Natural killer cell (primary cell): ENCODE results near the gene DUOXA2. TPM values are rescaled to one million over a fixed set of nuclear protein-coding genes. Genes with fewer than 3 reads are reported as not detected.

ENCODE experiments used
- ATAC-seq, 3 donors: fragments of 150-1000 bp in 2 of 3; fragments of 200-7000 bp in 1 of 3; cut with Tn5 transposase; 1 replicate in 1 of 3; 2 replicates in 2 of 3; pipeline ENCODE4 v1.10.0; 2021; ENCODE audit warnings: mild to moderate bottlenecking in 2 of 3, moderate library complexity in 2 of 3
- DNase-seq, 2 donors: peaks; one replicate each; pipeline versions ENCODE4 v3.0.0 to v3.0.0-alpha.2; 2013 to 2021; ENCODE audit warnings: mixed read lengths in 1 of 2
- H3K27ac ChIP-seq: one replicate; pipeline ENCODE4 v1.5.1; 2013; ENCODE audit warnings: mild to moderate bottlenecking, low read length
- H3K27me3 ChIP-seq: one replicate; pipeline ENCODE4 v1.6.1; 2013; ENCODE audit warnings: low read length; ENCODE audit not compliant: control insufficient read depth, insufficient read depth
- H3K36me3 ChIP-seq: one replicate; pipeline ENCODE4 v1.6.1; 2013; ENCODE audit warnings: low read length; ENCODE audit not compliant: control insufficient read depth, insufficient read depth
- H3K4me1 ChIP-seq: one replicate; pipeline ENCODE4 v1.6.1; 2013; ENCODE audit warnings: low read length; ENCODE audit not compliant: control insufficient read depth, insufficient read depth
- H3K4me3 ChIP-seq: one replicate; pipeline ENCODE4 v1.5.1; 2013; ENCODE audit warnings: low read length
- H3K9me3 ChIP-seq: one replicate; pipeline ENCODE4 v1.6.1; 2013; ENCODE audit warnings: low read length; ENCODE audit not compliant: control insufficient read depth, insufficient read depth
- H3K27ac Mint-ChIP-seq, 2 donors: one replicate each; pipeline ENCODE4 v1.8.0; 2022; ENCODE audit warnings: mild to moderate bottlenecking in 2 of 2, mixed read lengths in 2 of 2, moderate library complexity in 1 of 2
- H3K27me3 Mint-ChIP-seq, 2 donors: one replicate each; pipeline ENCODE4 v1.8.0; 2022; ENCODE audit warnings: low read depth in 2 of 2, mixed read lengths in 2 of 2
- H3K36me3 Mint-ChIP-seq: one replicate; pipeline ENCODE4 v1.8.0; 2022; ENCODE audit warnings: mixed read lengths
- H3K4me1 Mint-ChIP-seq, 2 donors: one replicate each; pipeline ENCODE4 v1.8.0; 2022; ENCODE audit warnings: mixed read lengths in 2 of 2
- H3K4me3 Mint-ChIP-seq: one replicate; pipeline ENCODE4 v1.8.0; 2022; ENCODE audit warnings: mild to moderate bottlenecking, moderate library complexity, mixed read lengths
- H3K9me3 Mint-ChIP-seq, 2 donors: one replicate each; pipeline ENCODE4 v1.8.0; 2022; ENCODE audit warnings: mixed read lengths in 2 of 2
- WGBS: methylation state at CpG from one replicate; pipeline ENCODE4 v1.1.7; 2013; ENCODE audit warnings: missing lambda C conversion rate; ENCODE audit not compliant: insufficient coverage; 5-methylcytosine and 5-hydroxymethylcytosine counted together
- intact Hi-C: fragments of 100-400 bp; cut with micrococcal nuclease; formaldehyde crosslinking; loops from one replicate; pipeline ENCODE4 v1.14.2; 2022
- total RNA-seq, 4 donors: library from RNA; stranded (reverse); fragments of 120-200 nt in 1 of 4; gene quantifications; one replicate each; pipeline versions ENCODE4 v1.2.3 to v1.2.4, GENCODE V29; 2013 to 2022
- TF ChIP-seq, protein P1 (sequence below): fragments of 200-600 bp; IDR thresholded peaks from one replicate; pipeline ENCODE4 v1.8.0; 2022; ENCODE audit warnings: antibody characterized with exemption

The DUOXA2 gene
- total RNA-seq, 3 donors from 2014 or later (not counting 1 experiment from before 2014, with no cell fraction given), result not detected

- H3K4me3 Mint-ChIP-seq, result no peak overlapping the region
- ATAC-seq (no peak), DNase-seq (no peak)
- H3K36me3 ChIP-seq, result peaks cover 3% of the 10 kb centered on the region
- no peaks in the 10 kb centered on the region for H3K27me3 ChIP-seq
- intact Hi-C loops, result no loop called here
- no peaks in the 10 kb centered on the region for H3K36me3 Mint-ChIP-seq
- 97% methylated on average over 6 of the region's 6 CpGs for WGBS
- H3K9me3 ChIP-seq, result no peaks in the 10 kb centered on the region
- no peaks in the 10 kb centered on the region for H3K4me1 ChIP-seq
- peaks cover 0 to 16% of the 10 kb centered on the region in 2 donors for H3K4me1 Mint-ChIP-seq
- no peak overlapping the region for H3K4me3 ChIP-seq
- no peak overlapping the region for H3K27ac ChIP-seq
- H3K27me3 Mint-ChIP-seq, result no peaks in the 10 kb centered on the region
- no peak overlapping the region for H3K27ac Mint-ChIP-seq
- H3K9me3 Mint-ChIP-seq, result no peaks in the 10 kb centered on the region
- TF ChIP-seq, protein P1, sequence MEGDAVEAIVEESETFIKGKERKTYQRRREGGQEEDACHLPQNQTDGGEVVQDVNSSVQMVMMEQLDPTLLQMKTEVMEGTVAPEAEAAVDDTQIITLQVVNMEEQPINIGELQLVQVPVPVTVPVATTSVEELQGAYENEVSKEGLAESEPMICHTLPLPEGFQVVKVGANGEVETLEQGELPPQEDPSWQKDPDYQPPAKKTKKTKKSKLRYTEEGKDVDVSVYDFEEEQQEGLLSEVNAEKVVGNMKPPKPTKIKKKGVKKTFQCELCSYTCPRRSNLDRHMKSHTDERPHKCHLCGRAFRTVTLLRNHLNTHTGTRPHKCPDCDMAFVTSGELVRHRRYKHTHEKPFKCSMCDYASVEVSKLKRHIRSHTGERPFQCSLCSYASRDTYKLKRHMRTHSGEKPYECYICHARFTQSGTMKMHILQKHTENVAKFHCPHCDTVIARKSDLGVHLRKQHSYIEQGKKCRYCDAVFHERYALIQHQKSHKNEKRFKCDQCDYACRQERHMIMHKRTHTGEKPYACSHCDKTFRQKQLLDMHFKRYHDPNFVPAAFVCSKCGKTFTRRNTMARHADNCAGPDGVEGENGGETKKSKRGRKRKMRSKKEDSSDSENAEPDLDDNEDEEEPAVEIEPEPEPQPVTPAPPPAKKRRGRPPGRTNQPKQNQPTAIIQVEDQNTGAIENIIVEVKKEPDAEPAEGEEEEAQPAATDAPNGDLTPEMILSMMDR, result no peak
Measured at GRCh38 chr15:45150997-45151396, 36.9 kb downstream of the DUOXA2 start.

DNA sequence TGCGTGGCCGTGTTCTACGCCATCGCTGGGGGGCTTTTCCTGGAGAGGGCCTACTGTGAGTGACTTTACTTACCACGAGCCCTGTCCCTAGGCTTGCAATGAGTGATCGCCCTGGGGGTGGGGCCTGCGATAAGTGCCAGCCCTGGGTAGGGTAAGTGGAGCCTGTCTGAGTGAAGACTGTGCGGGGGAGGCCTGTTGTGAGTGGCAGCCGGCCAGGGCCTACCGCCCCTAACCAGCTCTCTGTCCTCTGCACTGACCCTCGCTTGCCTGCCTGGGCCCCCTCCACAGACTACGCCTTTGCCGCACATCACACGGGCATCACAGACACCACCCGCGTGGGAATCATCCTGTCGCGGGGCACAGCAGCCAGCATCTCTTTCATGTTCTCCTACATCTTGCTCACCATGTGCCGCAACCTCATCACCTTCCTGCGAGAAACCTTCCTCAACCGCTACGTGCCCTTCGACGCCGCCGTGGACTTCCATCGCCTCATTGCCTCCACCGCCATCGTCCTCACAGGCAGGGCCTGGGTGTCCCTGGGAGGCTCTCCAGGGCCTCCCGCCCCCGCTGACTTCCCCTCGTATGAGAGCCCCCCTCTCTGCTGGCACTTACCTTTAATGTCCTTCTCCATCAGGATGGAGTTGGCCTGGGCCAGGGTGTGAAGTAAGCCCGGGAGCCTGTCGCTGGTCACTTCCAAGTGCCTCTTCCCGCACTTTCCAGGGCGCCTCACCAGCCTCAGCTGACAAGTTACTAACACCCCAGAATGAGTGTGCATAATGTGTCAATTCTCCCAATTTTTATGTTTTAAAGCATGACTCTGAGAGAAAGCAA, 38.1 kb downstream of the DUOXA2 start:
- TF ChIP-seq, protein P1, result no peak
- Histone ChIP-seq H3K4me1 (no peaks in the 10 kb centered on the region), H3K36me3 (peaks cover 3% of the 10 kb centered on the region), H3K4me3 (no peak overlapping the region), H3K27ac (no peak overlapping the region), H3K9me3 (no peaks in the 10 kb centered on the region), H3K27me3 (no peaks in the 10 kb centered on the region)
- Mint-ChIP-seq H3K27ac (no peak overlapping the region), H3K36me3 (no peaks in the 10 kb centered on the region), H3K4me1 (peaks cover 0 to 21% of the 10 kb centered on the region in 2 donors), H3K4me3 (no peak overlapping the region), H3K27me3 (no peaks in the 10 kb centered on the region), H3K9me3 (no peaks in the 10 kb centered on the region)
- no peak for DNase-seq
- intact Hi-C loops, result no loop called here
- 97% methylated on average over 36 of the region's 36 CpGs for WGBS
- ATAC-seq, result no peak

DNA sequence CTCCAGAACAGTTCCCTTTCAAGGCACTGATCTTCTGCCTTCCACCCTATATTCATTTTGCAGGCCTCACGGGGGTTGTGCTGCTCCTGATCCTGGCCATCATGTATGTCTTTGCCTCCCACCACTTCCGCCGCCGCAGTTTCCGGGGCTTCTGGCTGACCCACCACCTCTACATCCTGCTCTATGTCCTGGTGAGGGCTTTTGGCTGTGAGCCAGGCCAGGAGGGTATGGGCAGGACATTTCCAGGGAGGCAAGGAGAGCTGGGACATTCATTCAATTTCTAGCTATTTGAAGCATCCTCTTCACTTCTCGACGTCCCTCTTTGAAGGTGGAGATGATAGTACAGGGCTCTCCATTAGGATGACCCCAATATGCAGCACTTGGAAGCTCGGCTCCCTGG, 41.6 kb downstream of the DUOXA2 start:
- H3K27me3 ChIP-seq, result no peaks in the 10 kb centered on the region
- TF ChIP-seq, protein P1, result no peak
- H3K9me3 Mint-ChIP-seq, result no peaks in the 10 kb centered on the region
- no peak overlapping the region for H3K27ac ChIP-seq
- H3K4me3 Mint-ChIP-seq, result no peak overlapping the region
- ATAC-seq (no peak), DNase-seq (no peak)
- intact Hi-C loops, result no loop called here
- H3K27ac Mint-ChIP-seq, result no peak overlapping the region
- no peak overlapping the region for H3K4me3 ChIP-seq
- 89% methylated on average over 8 of the region's 8 CpGs for WGBS
- no peaks in the 10 kb centered on the region for H3K9me3 ChIP-seq
- peaks cover 14 to 32% of the 10 kb centered on the region in 2 donors for H3K4me1 Mint-ChIP-seq
- H3K36me3 Mint-ChIP-seq, result no peaks in the 10 kb centered on the region
- no peaks in the 10 kb centered on the region for H3K27me3 Mint-ChIP-seq
- no peaks in the 10 kb centered on the region for H3K4me1 ChIP-seq
- H3K36me3 ChIP-seq, result peaks cover 3% of the 10 kb centered on the region
